Fibroblast of villous mesenchyme (primary cell): ENCODE data around the gene KLF11. TPM values are rescaled to one million over a fixed set of nuclear protein-coding genes. Genes with fewer than 3 reads are reported as not detected.
A peak's percentile ranks its signal among the peaks of the same experiment; 100 is the strongest.

Experiments
- DNase-seq: peaks from one replicate; pipeline ENCODE4 v3.0.0-alpha.2; 2010; ENCODE audit warnings: low read depth
- H3K4me3 ChIP-seq: 2 replicates; pipeline ENCODE4 v1.5.1; 2011; ENCODE audit warnings: low read depth, mild to moderate bottlenecking, low read length
- total RNA-seq: library from RNA; depleted of rRNA; stranded (reverse); fragments of >200 nt; gene quantifications from 2 replicates; pipeline ENCODE4 v1.2.3, GENCODE V29; 2012
- TF ChIP-seq, protein P1 (sequence below): IDR thresholded peaks from 2 replicates; pipeline ENCODE4 v1.5.1; 2012; ENCODE audit warnings: low read depth, mild to moderate bottlenecking, low read length; ENCODE audit not compliant: insufficient read depth

The KLF11 gene
- total RNA-seq, 1 donor: 6.9 TPM

- no peak for DNase-seq
- no peak overlapping the region for H3K4me3 ChIP-seq
- TF ChIP-seq, protein P1, sequence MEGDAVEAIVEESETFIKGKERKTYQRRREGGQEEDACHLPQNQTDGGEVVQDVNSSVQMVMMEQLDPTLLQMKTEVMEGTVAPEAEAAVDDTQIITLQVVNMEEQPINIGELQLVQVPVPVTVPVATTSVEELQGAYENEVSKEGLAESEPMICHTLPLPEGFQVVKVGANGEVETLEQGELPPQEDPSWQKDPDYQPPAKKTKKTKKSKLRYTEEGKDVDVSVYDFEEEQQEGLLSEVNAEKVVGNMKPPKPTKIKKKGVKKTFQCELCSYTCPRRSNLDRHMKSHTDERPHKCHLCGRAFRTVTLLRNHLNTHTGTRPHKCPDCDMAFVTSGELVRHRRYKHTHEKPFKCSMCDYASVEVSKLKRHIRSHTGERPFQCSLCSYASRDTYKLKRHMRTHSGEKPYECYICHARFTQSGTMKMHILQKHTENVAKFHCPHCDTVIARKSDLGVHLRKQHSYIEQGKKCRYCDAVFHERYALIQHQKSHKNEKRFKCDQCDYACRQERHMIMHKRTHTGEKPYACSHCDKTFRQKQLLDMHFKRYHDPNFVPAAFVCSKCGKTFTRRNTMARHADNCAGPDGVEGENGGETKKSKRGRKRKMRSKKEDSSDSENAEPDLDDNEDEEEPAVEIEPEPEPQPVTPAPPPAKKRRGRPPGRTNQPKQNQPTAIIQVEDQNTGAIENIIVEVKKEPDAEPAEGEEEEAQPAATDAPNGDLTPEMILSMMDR: no peak
Measured at GRCh38 chr2:10033251-10034006, 9.9 kb upstream of the KLF11 start.

DNA sequence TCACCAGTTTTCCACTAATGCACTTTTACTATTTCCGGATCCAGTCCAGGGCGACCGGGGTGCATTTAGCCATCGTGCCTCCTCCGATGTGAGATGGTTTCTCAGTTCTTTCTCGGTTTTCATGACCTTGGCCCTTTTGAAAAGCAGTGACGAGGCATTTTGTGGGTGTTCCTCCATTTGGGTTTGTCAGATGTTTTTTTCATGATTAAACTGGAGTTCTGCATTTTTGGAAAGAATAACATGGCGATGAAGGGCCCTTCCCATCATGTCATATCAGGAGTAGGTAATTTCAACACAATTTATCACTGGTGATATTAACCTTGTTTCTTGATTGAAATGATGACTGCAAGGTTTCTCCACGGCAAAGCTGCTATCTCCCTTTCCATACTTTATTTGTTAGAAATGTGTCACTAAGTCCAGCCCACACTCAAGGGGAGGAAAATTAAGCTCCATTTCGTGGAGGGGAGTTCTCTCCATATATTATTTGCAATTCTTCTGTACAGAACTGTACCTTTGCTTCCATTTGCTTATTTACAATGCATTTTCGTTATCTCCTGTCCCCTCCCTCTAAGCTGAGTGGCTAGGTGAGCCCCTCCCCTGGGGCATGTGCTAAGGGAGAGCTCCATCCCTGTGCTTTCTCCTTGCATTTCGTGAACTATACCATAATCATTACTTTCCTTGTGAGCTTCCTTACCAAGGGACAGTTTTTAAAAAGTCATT lies 8.9 kb upstream of the KLF11 start:
- no peak for DNase-seq
- TF ChIP-seq, protein P1: no peak
- H3K4me3 ChIP-seq: no peak overlapping the region

- TF ChIP-seq, protein P1: no peak
- DNase-seq: no peak
Measured at GRCh38 chr2:10035053-10035422, 8.3 kb upstream of the KLF11 start.

DNA sequence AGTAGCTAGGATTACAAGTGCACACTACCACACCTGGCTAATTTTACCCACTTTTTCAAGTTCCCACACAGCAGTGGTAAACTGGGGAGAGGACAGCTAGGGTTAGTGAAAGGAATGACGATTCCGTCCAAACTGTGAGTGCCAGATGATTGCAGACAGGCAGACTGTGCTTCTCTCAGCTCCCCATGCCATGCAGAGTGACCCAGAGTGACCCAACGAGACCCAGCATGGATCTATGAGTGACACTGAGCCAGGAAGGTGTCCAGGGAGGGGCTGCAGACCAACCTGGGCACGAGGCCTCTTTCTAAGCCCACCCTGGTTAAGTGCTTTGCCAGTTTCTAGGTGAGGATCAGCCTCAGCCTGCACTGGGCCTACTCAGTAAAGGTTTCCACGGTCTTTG lies 7.7 kb upstream of the KLF11 start:
- no peak for DNase-seq
- TF ChIP-seq, protein P1: no peak
- H3K4me3 ChIP-seq: no peak overlapping the region

More at GRCh38 chr2:10035053-10035422, 8.3 kb upstream of the KLF11 start:
- no peak overlapping the region for H3K4me3 ChIP-seq

DNA sequence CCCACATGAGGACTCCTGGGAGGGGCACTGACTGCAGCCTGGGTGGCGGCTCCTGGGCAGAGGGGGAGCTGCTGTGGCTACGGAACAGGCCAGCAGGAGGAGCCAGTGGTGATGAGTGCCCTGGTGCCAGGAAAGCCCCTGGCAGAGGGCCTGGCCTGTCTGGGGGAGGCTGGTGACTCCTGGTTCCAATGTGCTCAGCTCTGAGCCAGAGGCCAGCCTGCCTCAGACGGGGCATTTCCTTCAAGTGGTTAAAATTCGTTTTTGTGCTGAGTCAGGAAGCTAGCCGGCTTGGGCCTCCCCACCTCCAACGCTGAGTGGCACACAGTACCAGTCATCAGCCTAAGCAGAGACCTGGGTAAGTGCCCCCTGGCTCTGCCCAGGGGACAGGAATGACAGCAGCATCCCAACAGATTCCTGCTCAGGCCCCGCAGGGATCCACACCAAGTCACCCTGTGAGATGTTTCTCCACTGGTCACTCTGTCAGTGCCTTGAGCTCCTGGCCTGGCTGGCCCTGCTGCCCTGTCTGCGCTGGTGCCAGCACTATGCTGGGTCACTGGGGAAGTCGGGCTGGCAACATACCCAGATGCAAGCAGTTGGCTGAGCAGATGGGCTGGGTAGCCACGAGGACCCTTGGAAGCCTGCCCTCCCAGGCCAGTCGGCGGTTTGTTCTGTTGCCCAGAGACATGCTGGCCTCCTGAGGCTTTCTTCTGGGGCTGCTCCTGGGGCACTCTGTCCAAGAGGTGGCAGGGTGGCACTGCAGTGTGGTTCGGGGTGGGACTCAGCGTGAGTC lies 7.1 kb upstream of the KLF11 start:
- TF ChIP-seq, protein P1: peak; percentile 46
- peak; percentile 39 for DNase-seq
- no peak overlapping the region for H3K4me3 ChIP-seq

GRCh38 chr2:10038123-10038522 lies 5.2 kb upstream of the KLF11 start:
- no peak for DNase-seq
- TF ChIP-seq, protein P1: no peak

More at GRCh38 chr2:10038123-10038522, 5.2 kb upstream of the KLF11 start:
- H3K4me3 ChIP-seq: no peak overlapping the region
